HepG2 (cell line): ENCODE data around the gene SENP7. TPM values are rescaled to one million over a fixed set of nuclear protein-coding genes. Genes with fewer than 3 reads are reported as not detected.

Source experiments
- ATAC-seq: fragments of 200-7000 bp; cut with Tn5 transposase; 3 replicates; pipeline ENCODE4 v1.9.1; 2020; ENCODE audit warnings: mild to moderate bottlenecking, moderate library complexity
- BruUV-seq: library from RNA; stranded (reverse); fragments of 400-500 nt; replicated peaks from 2 replicates; lab custom pipeline; 2021; lab: Mats Ljungman, UMichigan
- CTCF ChIA-PET: fragments of 300-600 bp; formaldehyde crosslinking; extraction: SDS; loops from one replicate; lab custom pipeline; 2021; ENCODE audit warnings: low total read pairs, inconsistent platforms, low intra/inter-chr PET ratio; lab: Yijun Ruan, JAX
- POLR2A ChIA-PET: fragments of 350-600 bp; sonication (Branson Sonifier 250); formaldehyde crosslinking; loops from one replicate; lab custom pipeline; 2020; ENCODE audit warnings: antibody characterized with exemption, inconsistent platforms; lab: Yijun Ruan, JAX
- DNase-seq: peaks from one replicate; pipeline ENCODE4 v3.0.0-alpha.2; 2015; ENCODE audit warnings: low spot score
- FAIRE-seq: peaks from 3 replicates; lab custom pipeline; 2011; peaks lifted over from hg19 to GRCh38; lab: Jason Lieb, UNC
- H2AFZ ChIP-seq: one replicate; pipeline ENCODE4 v1.6.1; 2011; ENCODE audit warnings: low read length, inconsistent platforms
- H3K27ac ChIP-seq: fragments of 300-600 bp; 3 replicates; pipeline ENCODE4 v1.8.0; 2011; ENCODE audit warnings: mixed run types, mild to moderate bottlenecking, mixed read lengths, low read length, inconsistent platforms; ENCODE audit not compliant: insufficient read depth; ENCODE audit errors: extremely low read length
- H3K27me3 ChIP-seq, 2 experiments: fragments of 200-600 bp in 1 of 2; 2 replicates in 1 of 2; 3 replicates in 1 of 2; pipeline versions ENCODE4 v1.6.0 to v1.8.0; 2011; ENCODE audit warnings: low read length in 2 of 2, mild to moderate bottlenecking in 2 of 2, moderate library complexity in 2 of 2, inconsistent platforms in 1 of 2; ENCODE audit not compliant: insufficient read depth in 2 of 2, control insufficient read depth in 1 of 2
- H3K36me3 ChIP-seq, 2 experiments: fragments of 200-600 bp in 1 of 2; replicated peaks in 1 of 2; 2 replicates in 1 of 2; 3 replicates in 1 of 2; pipeline versions ENCODE4 v1.5.1 to v1.8.0; 2011; ENCODE audit warnings: low read length in 2 of 2, inconsistent platforms in 1 of 2; ENCODE audit not compliant: insufficient read depth in 2 of 2, control insufficient read depth in 1 of 2
- H3K4me1 ChIP-seq: 2 replicates; pipeline ENCODE4 v1.5.1; 2012; ENCODE audit warnings: low read length, inconsistent platforms; ENCODE audit not compliant: insufficient read depth
- H3K4me2 ChIP-seq: 2 replicates; pipeline ENCODE4 v1.6.0; 2011; ENCODE audit warnings: low read depth, low read length, inconsistent platforms
- H3K4me3 ChIP-seq, 3 experiments: fragments of 200-600 bp in 1 of 3; sonication (generic), shearing (Covaris generic) in 1 of 3; replicated peaks in 1 of 3; 2 replicates each; pipeline ENCODE4 v1.5.1; 2011 to 2016; ENCODE audit warnings: low read length in 3 of 3, inconsistent platforms in 2 of 3, low read depth in 2 of 3, mild to moderate bottlenecking in 2 of 3, control low read depth in 1 of 3, mixed read lengths in 1 of 3; ENCODE audit not compliant: insufficient read depth in 1 of 3
- H3K79me2 ChIP-seq: one replicate; pipeline ENCODE4 v1.6.1; 2011; ENCODE audit warnings: low read length, inconsistent platforms; ENCODE audit not compliant: insufficient read depth
- H3K9ac ChIP-seq: 2 replicates; pipeline ENCODE4 v1.6.0; 2011; ENCODE audit warnings: mild to moderate bottlenecking, low read depth, low read length, inconsistent platforms; ENCODE audit not compliant: insufficient read depth
- H3K9me3 ChIP-seq: 2 replicates; pipeline ENCODE4 v1.5.1; 2012; ENCODE audit warnings: mild to moderate bottlenecking, low read length
- H4K20me1 ChIP-seq: 2 replicates; pipeline ENCODE4 v1.6.0; 2011; ENCODE audit warnings: inconsistent platforms, mild to moderate bottlenecking, low read length, moderate library complexity; ENCODE audit not compliant: insufficient read depth
- KDM6A ChIP-seq: IDR thresholded peaks from 2 replicates; pipeline ENCODE4 v1.6.1; 2016; ENCODE audit warnings: low read depth
- MED8 ChIP-seq: sonication (generic); formaldehyde crosslinking; IDR thresholded peaks from 2 replicates; pipeline ENCODE4 v1.8.1; 2023; ENCODE audit warnings: mild to moderate bottlenecking, missing genetic modification reagents; ENCODE audit not compliant: insufficient replicate concordance
- PRMT3 ChIP-seq: sonication (generic); formaldehyde crosslinking; IDR thresholded peaks from 2 replicates; pipeline ENCODE4 v1.8.1; 2022; ENCODE audit warnings: low read depth, mild to moderate bottlenecking, moderate library complexity, missing genetic modification reagents, borderline replicate concordance
- SPEN ChIP-seq: sonication (generic); formaldehyde crosslinking; IDR thresholded peaks from 2 replicates; pipeline ENCODE4 v1.5.1; 2020; ENCODE audit warnings: low read depth, mild to moderate bottlenecking, missing genetic modification reagents
- ZNF589 ChIP-seq: sonication (generic); formaldehyde crosslinking; conservative IDR thresholded peaks from 2 replicates; pipeline ENCODE4 v1.8.0; 2022; ENCODE audit warnings: mild to moderate bottlenecking, moderate library complexity, missing genetic modification reagents
- ZNF672 ChIP-seq: sonication (generic); formaldehyde crosslinking; IDR thresholded peaks from 2 replicates; pipeline ENCODE4 v1.8.1; 2022; ENCODE audit warnings: missing genetic modification reagents
- ZNF891 ChIP-seq: sonication (generic); formaldehyde crosslinking; IDR thresholded peaks from 2 replicates; pipeline ENCODE4 v1.5.0; 2020; ENCODE audit warnings: mild to moderate bottlenecking, missing genetic modification reagents
- whole genome bisulfite sequencing: methylation state at CpG from one replicate; pipeline ENCODE4 v1.1.6; 2017; ENCODE audit warnings: low lambda C conversion rate; 5-methylcytosine and 5-hydroxymethylcytosine counted together
- in situ Hi-C: cut with HindIII; loops from 2 replicates; pipeline ENCODE4 v1.10.0; 2017; ENCODE audit warnings: low pct_unique_long_range_greater_than_20kb; ENCODE audit not compliant: extremely low pct_ligation_motif_present
- intact Hi-C: fragments of 100-400 bp; cut with micrococcal nuclease; formaldehyde crosslinking; loops from one replicate; pipeline ENCODE4 v1.10.0; 2022; ENCODE audit not compliant: unreplicated experiment
- polyA plus RNA-seq, 8 experiments: library from polyadenylated mRNA; depleted of rRNA in 3 of 8; stranded (reverse) in 7 of 8; unstranded in 1 of 8; fragments of >200 nt; fragmentation: Illumina TruSeq in 4 of 8; extraction: Trizol in 4 of 8; gene quantifications; 2 replicates each; pipeline versions ENCODE4 v1.2.1 to v1.2.3, GENCODE V29; 2011 to 2016; ENCODE audit warnings: low read depth in 4 of 8, missing spikeins in 1 of 8, mixed read lengths in 1 of 8; ENCODE audit not compliant: insufficient read depth in 1 of 8
- total RNA-seq, 5 experiments: library from RNA; depleted of rRNA; stranded (reverse); fragments of >200 nt; fragmentation: Illumina TruSeq; extraction: Trizol; gene quantifications; 2 replicates each; pipeline ENCODE4 v1.2.3, GENCODE V29; 2016; ENCODE audit warnings: low read depth in 1 of 5
- TF ChIP-seq, protein P1 (sequence below): sonication (generic); formaldehyde crosslinking; IDR thresholded peaks from 2 replicates; pipeline ENCODE4 v1.8.0; 2022; ENCODE audit warnings: mild to moderate bottlenecking, missing genetic modification reagents, borderline replicate concordance
- TF ChIP-seq, protein P2 (sequence below): sonication (generic); formaldehyde crosslinking; IDR thresholded peaks from 2 replicates; pipeline ENCODE4 v1.4.0; 2020; ENCODE audit warnings: mild to moderate bottlenecking, missing genetic modification reagents
- TF ChIP-seq, protein P3 (sequence below), 2 experiments: IDR thresholded peaks; 2 replicates each; pipeline ENCODE4 v1.6.1; 2011 to 2012; ENCODE audit warnings: low read length in 2 of 2, borderline replicate concordance in 1 of 2, low read depth in 1 of 2, mild to moderate bottlenecking in 1 of 2, moderate library complexity in 1 of 2
- TF ChIP-seq, protein P4 (sequence below), 2 experiments: sonication (generic) in 1 of 2; formaldehyde crosslinking in 1 of 2; IDR thresholded peaks; 2 replicates each; pipeline versions ENCODE4 v1.6.1 to v1.9.0; 2014 to 2022; ENCODE audit warnings: antibody characterized with exemption in 1 of 2, borderline replicate concordance in 1 of 2, inconsistent platforms in 1 of 2, low read depth in 1 of 2, missing genetic modification reagents in 1 of 2

The SENP7 gene
- total and polyA plus RNA-seq, 2 of the 13 experiments (the other 11 are each of a cell fraction or from before 2014, with no cell fraction given), result 9.1 to 10.3 TPM

DNA sequence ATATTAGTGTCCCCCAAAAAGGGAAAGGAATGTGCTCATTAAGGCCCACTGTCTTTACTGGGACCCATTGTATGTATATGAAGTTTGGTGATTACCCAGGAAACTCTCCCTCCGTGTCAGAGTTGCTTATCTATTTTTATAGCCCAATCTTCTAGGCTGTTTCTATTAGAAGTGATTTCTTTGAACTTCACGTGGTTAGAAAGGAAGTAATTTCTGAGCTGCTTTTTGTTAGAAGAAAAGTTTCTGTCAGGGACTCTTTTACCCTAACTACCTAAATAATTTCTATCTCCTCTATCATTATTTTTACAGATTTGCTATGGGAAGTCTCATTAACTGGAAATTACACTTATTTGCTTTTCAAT, 17.7 kb upstream of the SENP7 start:
- no peak overlapping the region for H3K4me3 ChIP-seq
- ATAC-seq, result no peak
- no TSS peak for BruUV-seq
- H3K9me3 ChIP-seq, result no peaks in the 10 kb centered on the region
- no peaks in the 10 kb centered on the region for H4K20me1 ChIP-seq
- no peak overlapping the region for H3K4me2 ChIP-seq
- no peak overlapping the region for H3K27ac ChIP-seq
- ChIA-PET CTCF (no interaction called here), POLR2A (no interaction called here)
- WGBS, result 14% methylated on average over 2 of the region's 2 CpGs
- H3K36me3 ChIP-seq, result no peaks in the 10 kb centered on the region
- no peak for FAIRE-seq
- in situ Hi-C loops, result no loop called here
- intact Hi-C loops, result no loop called here
- DNase-seq, result no peak
- H3K4me1 ChIP-seq, result no peaks in the 10 kb centered on the region
- no peak overlapping the region for H3K9ac ChIP-seq
- H2AFZ ChIP-seq, result no peak overlapping the region
- no peaks in the 10 kb centered on the region for H3K79me2 ChIP-seq
- H3K27me3 ChIP-seq, result 0 out of 5 replicates have a peak, but pooled peaks cover 0 to 7% of the 10 kb centered on the region in 2 experiments
- TF ChIP-seq KDM6A (CRISPR knock-in tag) (no peak), PRMT3 (CRISPR knock-in tag) (no peak), ZNF891 (CRISPR knock-in tag) (no peak), SPEN (no peak), MED8 (no peak), ZNF672 (CRISPR knock-in tag) (no peak), ZNF589 (CRISPR knock-in tag) (no peak)
- TF ChIP-seq, protein P1, sequence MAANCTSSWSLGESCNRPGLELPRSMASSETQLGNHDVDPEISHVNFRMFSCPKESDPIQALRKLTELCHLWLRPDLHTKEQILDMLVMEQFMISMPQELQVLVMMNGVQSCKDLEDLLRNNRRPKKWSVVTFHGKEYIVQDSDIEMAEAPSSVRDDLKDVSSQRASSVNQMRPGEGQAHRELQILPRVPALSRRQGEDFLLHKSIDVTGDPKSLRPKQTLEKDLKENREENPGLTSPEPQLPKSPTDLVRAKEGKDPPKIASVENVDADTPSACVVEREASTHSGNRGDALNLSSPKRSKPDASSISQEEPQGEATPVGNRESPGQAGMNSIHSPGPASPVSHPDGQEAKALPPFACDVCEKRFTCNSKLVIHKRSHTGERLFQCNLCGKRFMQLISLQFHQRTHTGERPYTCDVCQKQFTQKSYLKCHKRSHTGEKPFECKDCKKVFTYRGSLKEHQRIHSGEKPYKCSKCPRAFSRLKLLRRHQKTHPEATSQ (CRISPR knock-in tag), result no peak
- TF ChIP-seq, protein P2, sequence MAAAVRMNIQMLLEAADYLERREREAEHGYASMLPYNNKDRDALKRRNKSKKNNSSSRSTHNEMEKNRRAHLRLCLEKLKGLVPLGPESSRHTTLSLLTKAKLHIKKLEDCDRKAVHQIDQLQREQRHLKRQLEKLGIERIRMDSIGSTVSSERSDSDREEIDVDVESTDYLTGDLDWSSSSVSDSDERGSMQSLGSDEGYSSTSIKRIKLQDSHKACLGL (CRISPR knock-in tag), result no peak
- TF ChIP-seq, protein P3, sequence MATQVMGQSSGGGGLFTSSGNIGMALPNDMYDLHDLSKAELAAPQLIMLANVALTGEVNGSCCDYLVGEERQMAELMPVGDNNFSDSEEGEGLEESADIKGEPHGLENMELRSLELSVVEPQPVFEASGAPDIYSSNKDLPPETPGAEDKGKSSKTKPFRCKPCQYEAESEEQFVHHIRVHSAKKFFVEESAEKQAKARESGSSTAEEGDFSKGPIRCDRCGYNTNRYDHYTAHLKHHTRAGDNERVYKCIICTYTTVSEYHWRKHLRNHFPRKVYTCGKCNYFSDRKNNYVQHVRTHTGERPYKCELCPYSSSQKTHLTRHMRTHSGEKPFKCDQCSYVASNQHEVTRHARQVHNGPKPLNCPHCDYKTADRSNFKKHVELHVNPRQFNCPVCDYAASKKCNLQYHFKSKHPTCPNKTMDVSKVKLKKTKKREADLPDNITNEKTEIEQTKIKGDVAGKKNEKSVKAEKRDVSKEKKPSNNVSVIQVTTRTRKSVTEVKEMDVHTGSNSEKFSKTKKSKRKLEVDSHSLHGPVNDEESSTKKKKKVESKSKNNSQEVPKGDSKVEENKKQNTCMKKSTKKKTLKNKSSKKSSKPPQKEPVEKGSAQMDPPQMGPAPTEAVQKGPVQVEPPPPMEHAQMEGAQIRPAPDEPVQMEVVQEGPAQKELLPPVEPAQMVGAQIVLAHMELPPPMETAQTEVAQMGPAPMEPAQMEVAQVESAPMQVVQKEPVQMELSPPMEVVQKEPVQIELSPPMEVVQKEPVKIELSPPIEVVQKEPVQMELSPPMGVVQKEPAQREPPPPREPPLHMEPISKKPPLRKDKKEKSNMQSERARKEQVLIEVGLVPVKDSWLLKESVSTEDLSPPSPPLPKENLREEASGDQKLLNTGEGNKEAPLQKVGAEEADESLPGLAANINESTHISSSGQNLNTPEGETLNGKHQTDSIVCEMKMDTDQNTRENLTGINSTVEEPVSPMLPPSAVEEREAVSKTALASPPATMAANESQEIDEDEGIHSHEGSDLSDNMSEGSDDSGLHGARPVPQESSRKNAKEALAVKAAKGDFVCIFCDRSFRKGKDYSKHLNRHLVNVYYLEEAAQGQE (IDR thresholded peaks at IDR 0.05; ENCODE audit: borderline replicate concordance in 1 of 2, low read depth in 1 of 2, low read length in 2 of 2), result no peak
- TF ChIP-seq, protein P4, sequence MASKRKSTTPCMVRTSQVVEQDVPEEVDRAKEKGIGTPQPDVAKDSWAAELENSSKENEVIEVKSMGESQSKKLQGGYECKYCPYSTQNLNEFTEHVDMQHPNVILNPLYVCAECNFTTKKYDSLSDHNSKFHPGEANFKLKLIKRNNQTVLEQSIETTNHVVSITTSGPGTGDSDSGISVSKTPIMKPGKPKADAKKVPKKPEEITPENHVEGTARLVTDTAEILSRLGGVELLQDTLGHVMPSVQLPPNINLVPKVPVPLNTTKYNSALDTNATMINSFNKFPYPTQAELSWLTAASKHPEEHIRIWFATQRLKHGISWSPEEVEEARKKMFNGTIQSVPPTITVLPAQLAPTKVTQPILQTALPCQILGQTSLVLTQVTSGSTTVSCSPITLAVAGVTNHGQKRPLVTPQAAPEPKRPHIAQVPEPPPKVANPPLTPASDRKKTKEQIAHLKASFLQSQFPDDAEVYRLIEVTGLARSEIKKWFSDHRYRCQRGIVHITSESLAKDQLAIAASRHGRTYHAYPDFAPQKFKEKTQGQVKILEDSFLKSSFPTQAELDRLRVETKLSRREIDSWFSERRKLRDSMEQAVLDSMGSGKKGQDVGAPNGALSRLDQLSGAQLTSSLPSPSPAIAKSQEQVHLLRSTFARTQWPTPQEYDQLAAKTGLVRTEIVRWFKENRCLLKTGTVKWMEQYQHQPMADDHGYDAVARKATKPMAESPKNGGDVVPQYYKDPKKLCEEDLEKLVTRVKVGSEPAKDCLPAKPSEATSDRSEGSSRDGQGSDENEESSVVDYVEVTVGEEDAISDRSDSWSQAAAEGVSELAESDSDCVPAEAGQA (IDR thresholded peaks at IDR 0.05; ENCODE audit: low read depth), result no peak
- TF ChIP-seq, protein P4 (CRISPR knock-in tag; IDR thresholded peaks at IDR 0.05; ENCODE audit: borderline replicate concordance), result no peak
